Lower leg skin (tissue), 3 donors: ENCODE data around the gene TRAP1.

Source experiments
- POLR2A ChIP-seq, 2 donors: fragments of 450-650 bp; IDR thresholded peaks; one replicate each; pipeline ENCODE4 v1.6.1; 2016 to 2017; ENCODE audit warnings: antibody characterized with exemption in 2 of 2, mild to moderate bottlenecking in 1 of 2, moderate library complexity in 1 of 2
- TF ChIP-seq, protein P1 (sequence below), 3 donors: fragments of 450-650 bp; IDR thresholded peaks; one replicate each; pipeline ENCODE4 v1.5.1; 2016; ENCODE audit warnings: antibody characterized with exemption in 3 of 3, mild to moderate bottlenecking in 3 of 3, moderate library complexity in 2 of 3

GRCh38 chr16:3623642-3624041 is 93.7 kb downstream of the TRAP1 start:
- TF ChIP-seq, protein P1, sequence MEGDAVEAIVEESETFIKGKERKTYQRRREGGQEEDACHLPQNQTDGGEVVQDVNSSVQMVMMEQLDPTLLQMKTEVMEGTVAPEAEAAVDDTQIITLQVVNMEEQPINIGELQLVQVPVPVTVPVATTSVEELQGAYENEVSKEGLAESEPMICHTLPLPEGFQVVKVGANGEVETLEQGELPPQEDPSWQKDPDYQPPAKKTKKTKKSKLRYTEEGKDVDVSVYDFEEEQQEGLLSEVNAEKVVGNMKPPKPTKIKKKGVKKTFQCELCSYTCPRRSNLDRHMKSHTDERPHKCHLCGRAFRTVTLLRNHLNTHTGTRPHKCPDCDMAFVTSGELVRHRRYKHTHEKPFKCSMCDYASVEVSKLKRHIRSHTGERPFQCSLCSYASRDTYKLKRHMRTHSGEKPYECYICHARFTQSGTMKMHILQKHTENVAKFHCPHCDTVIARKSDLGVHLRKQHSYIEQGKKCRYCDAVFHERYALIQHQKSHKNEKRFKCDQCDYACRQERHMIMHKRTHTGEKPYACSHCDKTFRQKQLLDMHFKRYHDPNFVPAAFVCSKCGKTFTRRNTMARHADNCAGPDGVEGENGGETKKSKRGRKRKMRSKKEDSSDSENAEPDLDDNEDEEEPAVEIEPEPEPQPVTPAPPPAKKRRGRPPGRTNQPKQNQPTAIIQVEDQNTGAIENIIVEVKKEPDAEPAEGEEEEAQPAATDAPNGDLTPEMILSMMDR (IDR thresholded peaks at IDR 0.05), result no peak
- TF ChIP-seq POLR2A (IDR thresholded peaks at IDR 0.05), result no peak
